ENCODE results near the gene PLAU.

DNA sequence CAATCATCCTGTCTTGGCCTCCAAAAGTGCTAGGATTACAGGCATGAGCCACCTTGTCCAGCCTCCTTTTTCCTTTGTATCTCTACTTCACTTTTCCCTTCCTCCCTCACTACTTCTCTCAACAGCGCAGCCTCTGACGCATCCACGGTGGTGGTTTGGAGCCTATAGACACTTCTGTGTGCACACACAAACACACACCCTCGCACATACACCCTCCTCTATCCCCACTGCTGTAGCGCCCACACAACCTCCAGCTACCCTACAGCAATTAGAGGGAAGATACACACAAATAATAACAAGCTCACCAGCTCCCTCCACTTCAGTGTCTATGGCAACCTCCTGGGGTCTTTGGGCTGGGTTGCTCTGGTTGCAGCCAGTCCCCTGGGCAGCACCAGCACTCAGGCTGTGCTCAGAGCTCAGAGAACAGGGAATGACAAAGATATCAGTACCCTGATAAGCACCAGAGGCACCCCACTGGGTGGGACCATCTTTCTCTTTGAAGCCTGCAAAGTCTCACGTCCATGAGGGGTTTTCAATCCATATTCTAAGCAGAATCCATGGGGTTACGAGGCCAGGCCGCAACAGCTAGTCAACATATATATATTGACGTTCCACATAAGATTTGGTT is 33.3 kb upstream of the PLAU start:
- TF ChIP-seq, protein P1, sequence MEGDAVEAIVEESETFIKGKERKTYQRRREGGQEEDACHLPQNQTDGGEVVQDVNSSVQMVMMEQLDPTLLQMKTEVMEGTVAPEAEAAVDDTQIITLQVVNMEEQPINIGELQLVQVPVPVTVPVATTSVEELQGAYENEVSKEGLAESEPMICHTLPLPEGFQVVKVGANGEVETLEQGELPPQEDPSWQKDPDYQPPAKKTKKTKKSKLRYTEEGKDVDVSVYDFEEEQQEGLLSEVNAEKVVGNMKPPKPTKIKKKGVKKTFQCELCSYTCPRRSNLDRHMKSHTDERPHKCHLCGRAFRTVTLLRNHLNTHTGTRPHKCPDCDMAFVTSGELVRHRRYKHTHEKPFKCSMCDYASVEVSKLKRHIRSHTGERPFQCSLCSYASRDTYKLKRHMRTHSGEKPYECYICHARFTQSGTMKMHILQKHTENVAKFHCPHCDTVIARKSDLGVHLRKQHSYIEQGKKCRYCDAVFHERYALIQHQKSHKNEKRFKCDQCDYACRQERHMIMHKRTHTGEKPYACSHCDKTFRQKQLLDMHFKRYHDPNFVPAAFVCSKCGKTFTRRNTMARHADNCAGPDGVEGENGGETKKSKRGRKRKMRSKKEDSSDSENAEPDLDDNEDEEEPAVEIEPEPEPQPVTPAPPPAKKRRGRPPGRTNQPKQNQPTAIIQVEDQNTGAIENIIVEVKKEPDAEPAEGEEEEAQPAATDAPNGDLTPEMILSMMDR (IDR thresholded peaks at IDR 0.05; ENCODE audit: insufficient read depth, low read depth, low read length) = no peak
- no peak for TF ChIP-seq EZH2 (IDR thresholded peaks at IDR 0.05; ENCODE audit: insufficient read depth, low read length)
